ENCODE measurements around the gene RPH3AL. TPM values are rescaled to one million over a fixed set of nuclear protein-coding genes. Genes with fewer than 3 reads are reported as not detected.

RPH3AL gene
- total and polyA plus RNA-seq, 7 donors: 3.7 to 18.5 (median 9.7) TPM

DNA sequence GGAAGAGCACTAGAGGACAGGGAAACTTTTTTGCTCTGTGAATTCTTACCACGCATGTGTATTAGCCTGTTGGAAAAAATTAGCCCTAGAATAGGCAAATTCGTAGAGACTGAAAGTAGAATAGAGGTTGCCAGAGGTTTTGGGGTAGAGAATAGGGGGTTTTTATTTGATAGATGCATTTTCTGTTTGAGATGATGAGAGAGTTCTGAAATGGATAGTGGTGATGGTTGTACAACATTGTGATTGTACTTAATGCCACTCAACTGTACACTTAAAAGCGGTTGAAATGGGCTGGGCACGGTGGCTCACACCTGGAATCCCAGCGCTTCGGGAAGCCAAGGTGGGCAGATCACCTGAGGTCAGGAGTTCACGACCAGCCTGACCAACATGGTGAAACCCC, 163.2 kb downstream of the RPH3AL start:
- TF ChIP-seq, protein P1, sequence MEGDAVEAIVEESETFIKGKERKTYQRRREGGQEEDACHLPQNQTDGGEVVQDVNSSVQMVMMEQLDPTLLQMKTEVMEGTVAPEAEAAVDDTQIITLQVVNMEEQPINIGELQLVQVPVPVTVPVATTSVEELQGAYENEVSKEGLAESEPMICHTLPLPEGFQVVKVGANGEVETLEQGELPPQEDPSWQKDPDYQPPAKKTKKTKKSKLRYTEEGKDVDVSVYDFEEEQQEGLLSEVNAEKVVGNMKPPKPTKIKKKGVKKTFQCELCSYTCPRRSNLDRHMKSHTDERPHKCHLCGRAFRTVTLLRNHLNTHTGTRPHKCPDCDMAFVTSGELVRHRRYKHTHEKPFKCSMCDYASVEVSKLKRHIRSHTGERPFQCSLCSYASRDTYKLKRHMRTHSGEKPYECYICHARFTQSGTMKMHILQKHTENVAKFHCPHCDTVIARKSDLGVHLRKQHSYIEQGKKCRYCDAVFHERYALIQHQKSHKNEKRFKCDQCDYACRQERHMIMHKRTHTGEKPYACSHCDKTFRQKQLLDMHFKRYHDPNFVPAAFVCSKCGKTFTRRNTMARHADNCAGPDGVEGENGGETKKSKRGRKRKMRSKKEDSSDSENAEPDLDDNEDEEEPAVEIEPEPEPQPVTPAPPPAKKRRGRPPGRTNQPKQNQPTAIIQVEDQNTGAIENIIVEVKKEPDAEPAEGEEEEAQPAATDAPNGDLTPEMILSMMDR (IDR thresholded peaks at IDR 0.05): no peak
- no peak overlapping the region for H3K27ac ChIP-seq
- peak in 1 of 2 donors; percentile 14 for DNase-seq
- ATAC-seq: no peak
- no peaks in the 10 kb centered on the region for H3K4me1 ChIP-seq
- intact Hi-C loops (cut with DNase I): no loop called here
- 81 to 87% (median 85%) methylated on average over 7 of the region's 7 CpGs for WGBS, 3 donors
- H3K36me3 ChIP-seq (ENCODE audit: insufficient read depth in 1 of 2, low read depth in 1 of 2): no peaks in the 10 kb centered on the region
- H3K4me3 ChIP-seq: no peak overlapping the region
- H3K9me3 ChIP-seq: no peaks in the 10 kb centered on the region
- H3K27me3 ChIP-seq (ENCODE audit: insufficient read depth in 3 of 3, low read length in 2 of 3): peaks cover 0 to 13% (median 0%) of the 10 kb centered on the region in 3 donors

DNA sequence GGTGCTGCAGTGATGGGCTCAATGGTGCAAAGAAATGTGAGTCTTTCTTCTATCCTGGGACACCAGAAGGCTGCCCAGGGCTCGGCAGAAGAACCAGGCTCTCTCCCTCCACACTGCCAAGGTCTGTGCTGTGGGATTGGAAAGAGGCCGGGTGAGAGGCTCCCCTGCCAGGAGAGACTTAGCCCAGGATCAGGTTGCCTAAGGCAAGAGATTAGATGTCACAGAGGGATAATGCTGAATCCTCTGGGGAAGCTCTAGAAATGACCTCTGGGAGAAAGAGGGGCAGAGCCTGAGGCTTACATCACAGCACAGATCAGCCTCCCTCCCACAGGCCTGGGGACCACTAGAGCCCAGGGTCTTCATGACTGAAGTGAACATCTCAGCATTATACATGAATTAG, 165.5 kb downstream of the RPH3AL start:
- Histone ChIP-seq H3K4me1 (no peaks in the 10 kb centered on the region), H3K9me3 (no peaks in the 10 kb centered on the region), H3K27me3 (ENCODE audit: insufficient read depth in 3 of 3, low read length in 2 of 3) (peaks cover 0 to 8% (median 7%) of the 10 kb centered on the region in 3 donors), H3K36me3 (ENCODE audit: insufficient read depth in 1 of 2, low read depth in 1 of 2) (no peaks in the 10 kb centered on the region), H3K27ac (no peak overlapping the region), H3K4me3 (no peak overlapping the region)
- ATAC-seq: no peak
- TF ChIP-seq, protein P1 (IDR thresholded peaks at IDR 0.05): no peak
- peak in 1 of 2 donors; percentile 12 for DNase-seq
- WGBS, 3 donors: 18 to 47% (median 26%) methylated on average over 2 of the region's 2 CpGs
- intact Hi-C loops (cut with DNase I): no loop called here

DNA sequence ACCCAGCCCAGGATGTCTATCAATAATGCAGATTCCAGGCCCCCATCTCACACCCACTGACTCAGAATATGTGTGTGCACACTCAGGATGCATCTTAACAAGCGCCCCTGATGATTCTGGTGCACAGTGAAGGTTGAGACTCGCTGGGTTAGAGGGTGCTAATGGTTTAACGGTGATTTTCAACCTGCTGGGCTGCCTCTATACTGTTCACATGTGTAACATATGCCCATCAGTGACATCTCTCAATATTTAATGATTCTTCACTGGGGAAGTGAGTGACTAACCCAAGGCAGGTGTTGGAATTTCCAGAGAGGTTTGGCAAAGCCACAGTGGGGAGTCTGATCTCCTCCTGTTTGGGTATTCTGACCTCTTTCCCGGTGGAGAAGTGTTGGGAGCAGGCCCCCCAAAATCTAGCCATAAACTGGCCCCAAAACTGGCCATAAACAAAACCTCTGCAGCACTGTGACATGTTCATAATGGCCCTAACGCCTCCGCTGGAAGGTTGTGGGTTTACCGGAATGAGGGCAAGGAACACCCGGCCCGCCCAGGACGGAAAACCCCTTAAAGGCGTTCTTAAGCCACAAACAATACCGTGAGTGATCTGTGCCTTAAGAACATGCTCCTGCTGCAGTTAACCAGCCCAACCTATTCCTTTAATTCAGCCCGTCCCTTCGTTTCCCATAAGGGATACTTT, 167.0 kb downstream of the RPH3AL start:
- no peaks in the 10 kb centered on the region for H3K36me3 ChIP-seq (ENCODE audit: insufficient read depth in 1 of 2, low read depth in 1 of 2)
- H3K27ac ChIP-seq: no peak overlapping the region
- TF ChIP-seq, protein P1 (IDR thresholded peaks at IDR 0.05): no peak
- intact Hi-C loops (cut with DNase I): no loop called here
- ATAC-seq (no peak), DNase-seq (peak in 1 of 2 donors; percentile 31)
- H3K4me1 ChIP-seq: no peaks in the 10 kb centered on the region
- no peaks in the 10 kb centered on the region for H3K9me3 ChIP-seq
- no peak overlapping the region for H3K4me3 ChIP-seq
- H3K27me3 ChIP-seq (ENCODE audit: insufficient read depth in 3 of 3, low read length in 2 of 3): peaks cover 0 to 21% (median 7%) of the 10 kb centered on the region in 3 donors
- 61 to 70% (median 68%) methylated on average over 14 of the region's 14 CpGs for WGBS, 3 donors

DNA sequence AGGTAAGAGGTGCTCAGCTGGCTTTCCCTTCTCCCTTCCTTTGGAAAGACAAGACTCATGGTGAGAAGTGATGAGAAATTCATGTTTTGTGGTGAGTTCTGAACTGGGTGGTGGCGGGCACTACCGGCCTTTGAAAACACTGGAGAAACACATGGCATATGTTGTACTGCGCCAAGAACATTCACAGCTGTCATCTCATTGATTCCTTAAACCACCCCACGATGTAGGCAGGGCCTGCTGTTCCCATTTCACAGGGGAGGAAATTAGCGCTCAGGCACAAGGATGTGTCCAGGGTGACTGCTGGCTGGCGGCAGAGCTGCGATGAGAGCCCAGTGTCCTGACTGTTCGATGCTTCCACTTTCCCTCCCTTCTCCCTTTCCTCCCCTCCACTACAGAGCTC, 169.6 kb downstream of the RPH3AL start:
- Histone ChIP-seq H3K27ac (no peak overlapping the region), H3K4me3 (no peak overlapping the region), H3K27me3 (ENCODE audit: insufficient read depth in 3 of 3, low read length in 2 of 3) (peaks cover 0 to 45% (median 15%) of the 10 kb centered on the region in 3 donors), H3K4me1 (no peaks in the 10 kb centered on the region), H3K36me3 (ENCODE audit: insufficient read depth in 1 of 2, low read depth in 1 of 2) (no peaks in the 10 kb centered on the region), H3K9me3 (no peaks in the 10 kb centered on the region)
- intact Hi-C loops (cut with DNase I): no loop called here
- 46 to 58% (median 51%) methylated on average over 8 of the region's 8 CpGs for whole genome bisulfite sequencing, 3 donors
- ATAC-seq: no peak
- TF ChIP-seq, protein P1 (IDR thresholded peaks at IDR 0.05): no peak
- DNase-seq: no peak

Data from psoas muscle (tissue), 8 donors.